ENCODE data around the gene BEST2. TPM values are rescaled to one million over a fixed set of nuclear protein-coding genes. Genes with fewer than 3 reads are reported as not detected.

The BEST2 gene
- total RNA-seq, 1 donor from 2014 or later: 1.2 TPM

- Histone ChIP-seq H3K9me3 (no peaks in the 10 kb centered on the region), H3K27me3 (no peaks in the 10 kb centered on the region), H3K27ac (peak overlapping the region; percentile 97), H3K4me3 (no peak overlapping the region), H3K36me3 (no peaks in the 10 kb centered on the region), H3K4me1 (peaks cover 71% of the 10 kb centered on the region)
- no peak for DNase-seq (ENCODE audit: extremely low spot score in 2 of 2)
- TF ChIP-seq CTCF (IDR thresholded peaks at IDR 0.05): no peak
- TF ChIP-seq POLR2AphosphoS5 (IDR thresholded peaks at IDR 0.05; ENCODE audit: insufficient read depth in 1 of 2, low read depth in 1 of 2): no peak
- no peak for TF ChIP-seq POLR2A (IDR thresholded peaks at IDR 0.05)
- intact Hi-C loops (cut with DNase I): no loop called here
Measured at GRCh38 chr19:12786952-12787351, 35.4 kb downstream of the BEST2 start.

- Histone ChIP-seq H3K4me3 (no peak overlapping the region), H3K27ac (peak overlapping the region; percentile 97), H3K36me3 (no peaks in the 10 kb centered on the region), H3K27me3 (no peaks in the 10 kb centered on the region), H3K9me3 (no peaks in the 10 kb centered on the region), H3K4me1 (peaks cover 69% of the 10 kb centered on the region)
- no peak for DNase-seq (ENCODE audit: extremely low spot score in 2 of 2)
- intact Hi-C loops (cut with DNase I): no loop called here
- TF ChIP-seq POLR2A (IDR thresholded peaks at IDR 0.05): no peak
- no peak for TF ChIP-seq CTCF (IDR thresholded peaks at IDR 0.05)
- TF ChIP-seq POLR2AphosphoS5 (IDR thresholded peaks at IDR 0.05; ENCODE audit: insufficient read depth in 1 of 2, low read depth in 1 of 2): no peak
Measured at GRCh38 chr19:12787458-12787857, 35.9 kb downstream of the BEST2 start.

- intact Hi-C loops (cut with DNase I): no loop called here
- peaks cover 63% of the 10 kb centered on the region for H3K4me1 ChIP-seq
- TF ChIP-seq POLR2A (IDR thresholded peaks at IDR 0.05) (no peak), POLR2AphosphoS5 (IDR thresholded peaks at IDR 0.05; ENCODE audit: insufficient read depth in 1 of 2, low read depth in 1 of 2) (no peak), CTCF (IDR thresholded peaks at IDR 0.05) (no peak)
- H3K9me3 ChIP-seq: no peaks in the 10 kb centered on the region
- no peaks in the 10 kb centered on the region for H3K27me3 ChIP-seq
- H3K4me3 ChIP-seq: peak overlapping the region; percentile 85 to 96
- peak overlapping the region; percentile 97 for H3K27ac ChIP-seq
- DNase-seq (ENCODE audit: extremely low spot score in 2 of 2): no peak
- no peaks in the 10 kb centered on the region for H3K36me3 ChIP-seq
Measured at GRCh38 chr19:12788042-12788681, 36.6 kb downstream of the BEST2 start.

- Histone ChIP-seq H3K36me3 (no peaks in the 10 kb centered on the region), H3K27ac (peak overlapping the region; percentile 97), H3K9me3 (no peaks in the 10 kb centered on the region), H3K27me3 (no peaks in the 10 kb centered on the region), H3K4me1 (peaks cover 58% of the 10 kb centered on the region), H3K4me3 (peak overlapping the region; percentile 85 to 96)
- no peak for DNase-seq (ENCODE audit: extremely low spot score in 2 of 2)
- peak; percentile 14 to 56 for TF ChIP-seq POLR2AphosphoS5 (IDR thresholded peaks at IDR 0.05; ENCODE audit: insufficient read depth in 1 of 2, low read depth in 1 of 2)
- no peak for TF ChIP-seq POLR2A (IDR thresholded peaks at IDR 0.05)
- intact Hi-C loops (cut with DNase I): no loop called here
Measured at GRCh38 chr19:12788682-12789097, 37.1 kb downstream of the BEST2 start.

GRCh38 chr19:12789098-12789903 lies 37.7 kb downstream of the BEST2 start:
- Histone ChIP-seq H3K27ac (peak overlapping the region; percentile 97), H3K4me3 (peak overlapping the region; percentile 85 to 96), H3K27me3 (no peaks in the 10 kb centered on the region), H3K4me1 (peaks cover 58% of the 10 kb centered on the region), H3K36me3 (no peaks in the 10 kb centered on the region), H3K9me3 (no peaks in the 10 kb centered on the region)
- intact Hi-C loops (cut with DNase I): no loop called here
- no peak for DNase-seq (ENCODE audit: extremely low spot score in 2 of 2)
- TF ChIP-seq POLR2AphosphoS5 (IDR thresholded peaks at IDR 0.05; ENCODE audit: insufficient read depth in 1 of 2, low read depth in 1 of 2) (no peak), CTCF (IDR thresholded peaks at IDR 0.05) (no peak), POLR2A (IDR thresholded peaks at IDR 0.05) (no peak)
